Measurements from ENCODE around the gene U2SURP.

GRCh38 chr3:142962520-142963233, 38.7 kb upstream of the U2SURP start:
- TF ChIP-seq CTCF (IDR thresholded peaks at IDR 0.05; ENCODE audit: insufficient read depth, low read length, poor library complexity, severe bottlenecking) (no peak), EZH2phosphoT487 (conservative IDR thresholded peaks at IDR 0.05; ENCODE audit: low read length) (no peak)

All from SU-DHL-6 (cell line).